K562 (cell line): ENCODE results near the gene HP1BP3. TPM values are rescaled to one million over a fixed set of nuclear protein-coding genes. Genes with fewer than 3 reads are reported as not detected.

ENCODE experiments used
- ATAC-seq: fragments of 200-7000 bp; cut with Tn5 transposase; 3 replicates; pipeline ENCODE4 v1.9.1; 2020; ENCODE audit warnings: moderate library complexity
- BruUV-seq: library from RNA; stranded (reverse); fragments of 400-500 nt; replicated peaks from 2 replicates; lab custom pipeline; 2021; lab: Mats Ljungman, UMichigan
- CTCF ChIA-PET: fragments of 300-600 bp; formaldehyde crosslinking; extraction: SDS; loops from one replicate; lab custom pipeline; 2021; ENCODE audit warnings: low intra/inter-chr PET ratio; lab: Yijun Ruan, JAX
- POLR2A ChIA-PET: fragments of 300-600, 350-650 bp; sonication (Branson Sonifier 250); formaldehyde crosslinking; extraction: SDS; loops from one replicate; lab custom pipeline; 2021; ENCODE audit warnings: antibody characterized with exemption, inconsistent platforms; lab: Yijun Ruan, JAX
- DNase-seq, 4 experiments: peaks; one replicate each; pipeline versions ENCODE4 v3.0.0 to v3.0.0-alpha.2; 2011 to 2018; ENCODE audit warnings: low spot score in 3 of 4, mixed read lengths in 3 of 4; ENCODE audit errors: extremely low read depth in 1 of 4
- FAIRE-seq: peaks from 2 replicates; lab custom pipeline; 2011; peaks lifted over from hg19 to GRCh38; lab: Jason Lieb, UNC
- H2AFZ ChIP-seq: 2 replicates; pipeline ENCODE4 v1.6.0; 2011; ENCODE audit warnings: low read depth, low read length, control low read depth, inconsistent platforms
- H3K27ac ChIP-seq: fragments of 200-600 bp; 3 replicates; pipeline ENCODE4 v1.8.0; 2011; ENCODE audit warnings: low read depth, mild to moderate bottlenecking, control low read depth, inconsistent platforms, low read length, moderate library complexity, mixed read lengths; ENCODE audit errors: extremely low read depth
- H3K27me3 ChIP-seq, 2 experiments: fragments of 300-600 bp in 1 of 2; 2 replicates in 1 of 2; 3 replicates in 1 of 2; pipeline versions ENCODE4 v1.6.0 to v1.8.0; 2011; ENCODE audit warnings: inconsistent platforms in 2 of 2, low read length in 2 of 2, mild to moderate bottlenecking in 1 of 2, mixed read lengths in 1 of 2, moderate library complexity in 1 of 2; ENCODE audit not compliant: control insufficient read depth in 2 of 2, insufficient read depth in 2 of 2
- H3K36me3 ChIP-seq: fragments of 300-600 bp; 3 replicates; pipeline ENCODE4 v1.8.0; 2011; ENCODE audit warnings: mild to moderate bottlenecking, low read length, inconsistent platforms; ENCODE audit not compliant: control insufficient read depth, insufficient read depth
- H3K4me1 ChIP-seq, 2 experiments: fragments of 200-600 bp in 1 of 2; replicated peaks in 1 of 2; 2 replicates in 1 of 2; 3 replicates in 1 of 2; pipeline versions ENCODE4 v1.5.1 to v1.8.0; 2011; ENCODE audit warnings: inconsistent platforms in 2 of 2, low read length in 2 of 2, mild to moderate bottlenecking in 1 of 2, mixed read lengths in 1 of 2, moderate library complexity in 1 of 2; ENCODE audit not compliant: control insufficient read depth in 2 of 2, insufficient read depth in 2 of 2
- H3K4me2 ChIP-seq: 2 replicates; pipeline ENCODE4 v1.6.1; 2011; ENCODE audit warnings: low read length, control low read depth, inconsistent platforms, mixed read lengths; ENCODE audit not compliant: insufficient read depth
- H3K4me3 ChIP-seq: fragments of 200-600 bp; sonication (generic), shearing (Covaris generic); 2 replicates; pipeline ENCODE4 v1.5.1; 2016; ENCODE audit warnings: control low read depth, inconsistent platforms
- H3K79me2 ChIP-seq: fragments of 200-600 bp; 3 replicates; pipeline ENCODE4 v1.8.0; 2011; ENCODE audit warnings: low read length, inconsistent platforms; ENCODE audit not compliant: control insufficient read depth, insufficient read depth
- H3K9ac ChIP-seq, 2 experiments: 2 replicates each; pipeline versions ENCODE4 v1.6.0 to v1.6.1; 2011; ENCODE audit warnings: low read depth in 2 of 2, low read length in 2 of 2, control low read depth in 1 of 2, inconsistent platforms in 1 of 2, mild to moderate bottlenecking in 1 of 2, mixed read lengths in 1 of 2; ENCODE audit not compliant: insufficient read depth in 1 of 2
- H3K9me1 ChIP-seq: one replicate; pipeline ENCODE4 v1.6.0; 2011; ENCODE audit warnings: inconsistent platforms, mild to moderate bottlenecking, low read length, moderate library complexity; ENCODE audit not compliant: control insufficient read depth, insufficient read depth
- H3K9me3 ChIP-seq: replicated peaks from 2 replicates; pipeline ENCODE4 v1.5.1; 2011; ENCODE audit warnings: low read depth, low read length, inconsistent platforms; ENCODE audit not compliant: control insufficient read depth, insufficient read depth
- H4K20me1 ChIP-seq: replicated peaks from 2 replicates; pipeline ENCODE4 v1.6.1; 2011; ENCODE audit warnings: low read length, inconsistent platforms, mixed read lengths; ENCODE audit not compliant: control insufficient read depth, insufficient read depth
- CREB1 ChIP-seq, 2 experiments: sonication (generic) in 1 of 2; formaldehyde crosslinking in 1 of 2; IDR thresholded peaks; 2 replicates each; pipeline versions ENCODE4 v1.6.1 to v1.8.0; 2012 to 2022; ENCODE audit warnings: inconsistent platforms in 1 of 2, mild to moderate bottlenecking in 1 of 2, missing genetic modification reagents in 1 of 2, moderate library complexity in 1 of 2
- GATAD2A ChIP-seq: fragments of 450-650 bp; IDR thresholded peaks from 2 replicates; pipeline ENCODE4 v1.6.1; 2017
- NFATC3 ChIP-seq: fragments of 450-650 bp; IDR thresholded peaks from 2 replicates; pipeline ENCODE4 v1.6.1; 2017; ENCODE audit warnings: mild to moderate bottlenecking
- NFRKB ChIP-seq: fragments of 450-650 bp; IDR thresholded peaks from 2 replicates; pipeline ENCODE4 v1.6.1; 2016; ENCODE audit warnings: low read depth
- PHB2 ChIP-seq: fragments of 450-650 bp; IDR thresholded peaks from 2 replicates; pipeline ENCODE4 v1.6.1; 2017; ENCODE audit warnings: low read depth
- RBFOX2 ChIP-seq: fragments of 200-400 bp; formaldehyde crosslinking; IDR thresholded peaks from 2 replicates; pipeline ENCODE4 v1.6.1; 2017; ENCODE audit warnings: low read depth, mild to moderate bottlenecking, low read length, moderate library complexity
- RBM25 ChIP-seq: fragments of 200-400 bp; formaldehyde crosslinking; IDR thresholded peaks from 2 replicates; pipeline ENCODE4 v1.6.1; 2018; ENCODE audit warnings: low read length, low read depth, moderate library complexity; ENCODE audit not compliant: severe bottlenecking
- SIRT6 ChIP-seq: IDR thresholded peaks from one replicate; pipeline ENCODE4 v1.6.1; 2012; ENCODE audit warnings: low read depth, mild to moderate bottlenecking, control low read depth, inconsistent platforms, low read length, moderate library complexity
- SREBF2 ChIP-seq: sonication (generic); formaldehyde crosslinking; IDR thresholded peaks from 2 replicates; pipeline ENCODE4 v1.4.0; 2020; ENCODE audit warnings: mild to moderate bottlenecking, missing genetic modification reagents
- ZNF232 ChIP-seq: sonication (generic); formaldehyde crosslinking; IDR thresholded peaks from 2 replicates; pipeline ENCODE4 v1.8.0; 2022; ENCODE audit warnings: mild to moderate bottlenecking, missing genetic modification reagents
- ZNF696 ChIP-seq: fragments of 250-450 bp; sonication (Bioruptor Pico); conservative IDR thresholded peaks from 2 replicates; pipeline ENCODE4 v1.4.0; 2020; ENCODE audit warnings: mild to moderate bottlenecking, moderate library complexity
- WGBS: fragments of 100-300 bp; shearing (Covaris generic); methylation state at CpG from one replicate; pipeline ENCODE4 v1.1.6; 2016; ENCODE audit warnings: low coverage, mixed read lengths; ENCODE audit not compliant: insufficient coverage; ENCODE audit errors: missing lambda C conversion rate; 5-methylcytosine and 5-hydroxymethylcytosine counted together
- in situ Hi-C: fragments of 300-500 bp; cut with MboI; formaldehyde crosslinking; loops from 4 replicates; pipeline ENCODE4 v1.15.0; 2018; ENCODE audit warnings: inconsistent platforms, mixed read lengths
- intact Hi-C: fragments of 100-400 bp; cut with micrococcal nuclease; formaldehyde crosslinking; loops from 2 replicates; pipeline ENCODE4 v1.14.2; 2022
- polyA plus RNA-seq, 8 experiments: library from polyadenylated mRNA; depleted of rRNA in 4 of 8; stranded (reverse) in 5 of 8; unstranded in 3 of 8; fragments of >200 nt; fragmentation: Nextera tagmentation in 2 of 8; fragmentation: Illumina TruSeq in 1 of 8; extraction: Ambion mirVana in 2 of 8; extraction: Trizol in 1 of 8; gene quantifications; 2 replicates each; pipeline versions ENCODE4 v1.2.1 to v1.2.3, GENCODE V29; 2011 to 2014; ENCODE audit warnings: inconsistent platforms in 1 of 8, missing spikeins in 1 of 8
- total RNA-seq, 7 experiments: library from RNA; depleted of rRNA in 6 of 7; stranded (reverse); fragments of >200 nt in 6 of 7; fragmentation: Illumina TruSeq in 2 of 7; extraction: Trizol in 2 of 7; gene quantifications; 2 replicates each; pipeline versions ENCODE4 v1.2.1 to v1.2.3, GENCODE V29; 2011 to 2021; ENCODE audit warnings: low replicate concordance in 1 of 7
- TF ChIP-seq, protein P1 (sequence below): fragments of 450-650 bp; IDR thresholded peaks from 2 replicates; pipeline ENCODE4 v1.6.1; 2016; ENCODE audit warnings: missing biosample characterization, missing genetic modification characterization
- TF ChIP-seq, protein P2 (sequence below): sonication (generic); formaldehyde crosslinking; IDR thresholded peaks from 2 replicates; pipeline ENCODE4 v1.8.1; 2023; ENCODE audit warnings: mild to moderate bottlenecking, missing genetic modification reagents
- TF ChIP-seq, protein P3 (sequence below): IDR thresholded peaks from 3 replicates; pipeline ENCODE4 v1.6.1; 2011; ENCODE audit warnings: borderline replicate concordance, mild to moderate bottlenecking; ENCODE audit not compliant: insufficient read length, insufficient read depth
- TF ChIP-seq, protein P4 (sequence below): fragments of 250-450 bp; sonication (Bioruptor Pico); IDR thresholded peaks from 2 replicates; pipeline ENCODE4 v1.4.0; 2020; ENCODE audit warnings: mild to moderate bottlenecking, moderate library complexity

The HP1BP3 gene
- total and polyA plus RNA-seq, 9 of the 15 experiments (the other 6 are each of a cell fraction or from before 2014, with no cell fraction given) = 57.3 to 513 (median 240) TPM

DNA sequence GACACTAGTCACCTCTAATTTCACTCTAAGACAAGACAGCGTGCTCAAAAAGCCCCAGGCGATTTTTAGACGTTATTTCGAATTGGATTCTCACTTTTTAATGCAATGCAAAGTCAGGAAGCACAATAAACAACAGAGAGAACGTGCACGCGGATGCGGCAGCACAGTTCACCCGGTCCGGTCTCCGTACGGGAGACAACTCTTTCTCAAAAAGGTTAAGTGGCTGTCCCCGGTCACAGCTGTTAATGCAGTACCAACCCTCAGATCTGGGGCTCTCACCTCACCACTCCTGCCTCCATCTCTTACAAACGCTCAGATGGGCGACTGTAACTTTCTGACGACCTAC, 1.2 kb downstream of the HP1BP3 start:
- ATAC-seq = peak; percentile 3
- Histone ChIP-seq H3K36me3 (peaks cover 36% of the 10 kb centered on the region; the same call in 2 of the 3 replicates), H3K4me3 (peak overlapping the region; percentile 99), H3K4me1 (peaks cover 18 to 23% of the 10 kb centered on the region in 2 experiments), H2AFZ (peak overlapping the region; percentile 90), H3K27me3 (no peaks in the 10 kb centered on the region), H4K20me1 (peaks cover 19% of the 10 kb centered on the region), H3K79me2 (peaks cover 68% of the 10 kb centered on the region), H3K9me3 (no peaks in the 10 kb centered on the region), H3K9ac (peak overlapping the region; percentile 98 to 99), H3K4me2 (peak overlapping the region; percentile 100), H3K9me1 (no peaks in the 10 kb centered on the region), H3K27ac (peak overlapping the region; percentile 99)
- ChIA-PET CTCF (no interaction called here), POLR2A (interaction anchor here (0.7 to 9.7 kb wide), 15 partner anchors 10 to 405 kb away, joined by 3 to 79 read pairs (median 5); partner anchors contain the start of gene KIF17)
- no TSS peak for BruUV-seq
- FAIRE-seq = peak; percentile 26
- in situ Hi-C loops (no loop called here), intact Hi-C loops (loop anchor here (5.0 kb wide), 1 partner anchor 391 kb away; the partner anchor contains the start of gene EIF4G3)
- WGBS = under 1% methylated on average over 16 of the region's 16 CpGs
- DNase-seq = no peak
- TF ChIP-seq RBFOX2 (no peak), SIRT6 (no peak), PHB2 (no peak), NFATC3 (no peak), ZNF232 (CRISPR knock-in tag) (no peak), RBM25 (no peak), SREBF2 (no peak), ZNF696 (CRISPR knock-in tag) (no peak), GATAD2A (no peak), CREB1 (IDR thresholded peaks at IDR 0.05) (no peak), CREB1 (CRISPR knock-in tag; IDR thresholded peaks at IDR 0.05) (no peak), NFRKB (no peak)
- TF ChIP-seq, protein P1, sequence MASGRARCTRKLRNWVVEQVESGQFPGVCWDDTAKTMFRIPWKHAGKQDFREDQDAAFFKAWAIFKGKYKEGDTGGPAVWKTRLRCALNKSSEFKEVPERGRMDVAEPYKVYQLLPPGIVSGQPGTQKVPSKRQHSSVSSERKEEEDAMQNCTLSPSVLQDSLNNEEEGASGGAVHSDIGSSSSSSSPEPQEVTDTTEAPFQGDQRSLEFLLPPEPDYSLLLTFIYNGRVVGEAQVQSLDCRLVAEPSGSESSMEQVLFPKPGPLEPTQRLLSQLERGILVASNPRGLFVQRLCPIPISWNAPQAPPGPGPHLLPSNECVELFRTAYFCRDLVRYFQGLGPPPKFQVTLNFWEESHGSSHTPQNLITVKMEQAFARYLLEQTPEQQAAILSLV (tag) = no peak
- TF ChIP-seq, protein P2, sequence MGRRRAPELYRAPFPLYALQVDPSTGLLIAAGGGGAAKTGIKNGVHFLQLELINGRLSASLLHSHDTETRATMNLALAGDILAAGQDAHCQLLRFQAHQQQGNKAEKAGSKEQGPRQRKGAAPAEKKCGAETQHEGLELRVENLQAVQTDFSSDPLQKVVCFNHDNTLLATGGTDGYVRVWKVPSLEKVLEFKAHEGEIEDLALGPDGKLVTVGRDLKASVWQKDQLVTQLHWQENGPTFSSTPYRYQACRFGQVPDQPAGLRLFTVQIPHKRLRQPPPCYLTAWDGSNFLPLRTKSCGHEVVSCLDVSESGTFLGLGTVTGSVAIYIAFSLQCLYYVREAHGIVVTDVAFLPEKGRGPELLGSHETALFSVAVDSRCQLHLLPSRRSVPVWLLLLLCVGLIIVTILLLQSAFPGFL (CRISPR knock-in tag) = 0 out of 2 replicates have a peak, but pooled peaks have one; percentile 37
- TF ChIP-seq, protein P3, sequence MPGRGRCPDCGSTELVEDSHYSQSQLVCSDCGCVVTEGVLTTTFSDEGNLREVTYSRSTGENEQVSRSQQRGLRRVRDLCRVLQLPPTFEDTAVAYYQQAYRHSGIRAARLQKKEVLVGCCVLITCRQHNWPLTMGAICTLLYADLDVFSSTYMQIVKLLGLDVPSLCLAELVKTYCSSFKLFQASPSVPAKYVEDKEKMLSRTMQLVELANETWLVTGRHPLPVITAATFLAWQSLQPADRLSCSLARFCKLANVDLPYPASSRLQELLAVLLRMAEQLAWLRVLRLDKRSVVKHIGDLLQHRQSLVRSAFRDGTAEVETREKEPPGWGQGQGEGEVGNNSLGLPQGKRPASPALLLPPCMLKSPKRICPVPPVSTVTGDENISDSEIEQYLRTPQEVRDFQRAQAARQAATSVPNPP = no peak
- TF ChIP-seq, protein P4, sequence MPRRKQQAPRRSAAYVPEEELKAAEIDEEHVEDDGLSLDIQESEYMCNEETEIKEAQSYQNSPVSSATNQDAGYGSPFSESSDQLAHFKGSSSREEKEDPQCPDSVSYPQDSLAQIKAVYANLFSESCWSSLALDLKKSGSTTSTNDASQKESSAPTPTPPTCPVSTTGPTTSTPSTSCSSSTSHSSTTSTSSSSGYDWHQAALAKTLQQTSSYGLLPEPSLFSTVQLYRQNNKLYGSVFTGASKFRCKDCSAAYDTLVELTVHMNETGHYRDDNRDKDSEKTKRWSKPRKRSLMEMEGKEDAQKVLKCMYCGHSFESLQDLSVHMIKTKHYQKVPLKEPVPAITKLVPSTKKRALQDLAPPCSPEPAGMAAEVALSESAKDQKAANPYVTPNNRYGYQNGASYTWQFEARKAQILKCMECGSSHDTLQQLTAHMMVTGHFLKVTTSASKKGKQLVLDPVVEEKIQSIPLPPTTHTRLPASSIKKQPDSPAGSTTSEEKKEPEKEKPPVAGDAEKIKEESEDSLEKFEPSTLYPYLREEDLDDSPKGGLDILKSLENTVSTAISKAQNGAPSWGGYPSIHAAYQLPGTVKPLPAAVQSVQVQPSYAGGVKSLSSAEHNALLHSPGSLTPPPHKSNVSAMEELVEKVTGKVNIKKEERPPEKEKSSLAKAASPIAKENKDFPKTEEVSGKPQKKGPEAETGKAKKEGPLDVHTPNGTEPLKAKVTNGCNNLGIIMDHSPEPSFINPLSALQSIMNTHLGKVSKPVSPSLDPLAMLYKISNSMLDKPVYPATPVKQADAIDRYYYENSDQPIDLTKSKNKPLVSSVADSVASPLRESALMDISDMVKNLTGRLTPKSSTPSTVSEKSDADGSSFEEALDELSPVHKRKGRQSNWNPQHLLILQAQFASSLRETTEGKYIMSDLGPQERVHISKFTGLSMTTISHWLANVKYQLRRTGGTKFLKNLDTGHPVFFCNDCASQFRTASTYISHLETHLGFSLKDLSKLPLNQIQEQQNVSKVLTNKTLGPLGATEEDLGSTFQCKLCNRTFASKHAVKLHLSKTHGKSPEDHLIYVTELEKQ = no peak
